Fibroblast of lung (primary cell): ENCODE results near the gene CASR.

Experiments
- CTCF ChIP-seq, 2 donors: IDR thresholded peaks in 1 of 2; conservative IDR thresholded peaks in 1 of 2; 1 replicate in 1 of 2; 2 replicates in 1 of 2; pipeline ENCODE4 v1.5.1; 2011 to 2012; ENCODE audit warnings: low read length in 2 of 2, control low read depth in 1 of 2, inconsistent platforms in 1 of 2, low read depth in 1 of 2, mild to moderate bottlenecking in 1 of 2
- EZH2 ChIP-seq: IDR thresholded peaks from 2 replicates; pipeline ENCODE4 v1.5.1; 2012; ENCODE audit warnings: low read length, control low read depth, mild to moderate bottlenecking; ENCODE audit errors: missing control alignments

GRCh38 chr3:122169911-122170310, 13.6 kb upstream of the CASR start:
- TF ChIP-seq CTCF (conservative IDR thresholded peaks at IDR 0.05 in 1 of 2, IDR thresholded peaks at IDR 0.05 in 1 of 2; ENCODE audit: low read depth in 1 of 2, low read length in 2 of 2) (no peak), EZH2 (no peak)
